GM19351 (cell line): ENCODE results near the gene TTC12.
"Not testable (repeated sequence)": the region's sequence is repeated elsewhere in the genome, so short reads cannot be mapped to it uniquely, and the experiment has no call there.

Experiments used
- ATAC-seq: cut with Tn5 transposase; IDR thresholded peaks from one replicate; pipeline ENCODE4 v1.9.1; 2021; ENCODE audit warnings: mild to moderate bottlenecking, moderate library complexity; ENCODE audit not compliant: unreplicated experiment

Gene TTC12

GRCh38 chr11:113286009-113286408 is 28.4 kb upstream of the TTC12 start:
- ATAC-seq, result no peak

DNA sequence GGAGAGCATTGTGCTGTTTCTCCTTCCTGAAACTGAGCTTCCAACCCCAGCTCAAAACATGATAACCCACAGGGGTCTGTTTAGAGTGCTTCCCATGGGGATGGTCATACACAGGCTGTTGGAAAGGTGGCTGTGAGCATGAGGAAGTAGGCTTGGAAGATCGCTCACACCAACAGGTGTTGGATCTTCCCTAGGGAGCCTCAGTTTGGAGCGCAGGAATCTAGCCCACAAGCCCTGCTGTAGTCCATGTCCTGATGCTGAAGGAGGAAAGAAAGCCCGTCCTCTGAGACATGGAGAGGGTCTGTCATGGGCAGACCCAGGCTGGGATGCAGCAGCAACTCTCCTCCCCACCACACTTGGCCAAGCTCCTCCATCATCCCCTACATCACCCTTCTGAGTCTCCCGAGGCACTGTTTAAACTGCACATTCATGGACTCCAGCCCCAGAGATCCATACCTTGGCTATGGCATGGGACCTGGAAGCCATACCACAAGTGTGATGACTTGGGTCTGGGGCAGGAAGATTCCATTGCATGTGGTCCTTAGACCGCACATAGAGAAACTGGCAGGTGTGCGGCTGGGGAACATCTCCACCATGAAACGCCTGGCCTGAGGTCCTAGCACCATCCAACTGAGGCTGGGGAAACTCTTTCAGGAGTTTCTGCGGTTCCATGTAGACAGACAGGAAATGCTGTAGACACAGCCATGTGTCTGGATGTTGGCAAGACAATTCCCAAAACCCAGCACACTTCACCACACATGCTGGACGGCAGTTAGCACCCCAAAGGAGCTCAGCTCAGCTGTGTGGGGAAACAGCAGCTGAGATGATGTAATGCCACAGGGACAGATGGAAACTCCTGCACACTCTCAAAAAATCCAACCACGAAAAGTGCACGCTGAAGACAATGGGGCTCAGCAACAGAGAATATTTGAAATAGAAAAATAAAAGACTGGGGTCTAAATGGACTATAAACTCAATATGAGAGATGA is 27.6 kb upstream of the TTC12 start:
- ATAC-seq, result no peak

GRCh38 chr11:113287801-113288200 is 26.6 kb upstream of the TTC12 start:
- no peak for ATAC-seq

DNA sequence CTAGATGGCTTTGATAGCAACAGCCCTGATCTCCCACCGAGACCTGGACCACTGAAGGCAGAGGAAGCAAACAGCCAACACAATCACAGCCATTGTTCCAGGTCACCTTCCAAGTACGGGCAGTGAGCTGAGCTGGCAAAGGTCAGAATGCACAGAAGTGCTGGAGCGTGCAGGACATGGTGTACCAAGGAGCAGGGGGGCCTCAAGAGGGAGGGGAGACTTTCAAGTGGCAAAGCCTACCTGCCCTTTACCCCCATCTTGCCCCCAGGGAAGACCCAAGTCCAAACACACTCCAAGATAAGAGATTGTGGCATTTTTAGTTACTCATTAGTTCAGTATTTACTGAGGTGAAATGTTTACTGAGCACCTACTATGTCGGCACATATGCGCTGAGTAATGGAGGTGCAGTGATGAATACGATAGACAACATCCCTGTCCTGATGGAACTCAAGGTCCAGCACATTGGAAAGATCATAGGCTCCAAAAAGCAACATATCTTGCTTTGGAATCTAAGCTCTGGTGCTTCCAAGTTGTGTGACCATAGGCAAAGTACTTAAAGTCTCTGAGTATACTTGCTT is 26.0 kb upstream of the TTC12 start:
- ATAC-seq, result no peak

- ATAC-seq, result peak; percentile 81
Measured at GRCh38 chr11:113289431-113290187, 24.8 kb upstream of the TTC12 start.

- no peak for ATAC-seq
Measured at GRCh38 chr11:113293936-113294335, 20.4 kb upstream of the TTC12 start.

GRCh38 chr11:113295993-113296392 is 18.4 kb upstream of the TTC12 start:
- ATAC-seq, result no peak

- ATAC-seq, result no peak
Measured at GRCh38 chr11:113296447-113297205, 17.8 kb upstream of the TTC12 start.

DNA sequence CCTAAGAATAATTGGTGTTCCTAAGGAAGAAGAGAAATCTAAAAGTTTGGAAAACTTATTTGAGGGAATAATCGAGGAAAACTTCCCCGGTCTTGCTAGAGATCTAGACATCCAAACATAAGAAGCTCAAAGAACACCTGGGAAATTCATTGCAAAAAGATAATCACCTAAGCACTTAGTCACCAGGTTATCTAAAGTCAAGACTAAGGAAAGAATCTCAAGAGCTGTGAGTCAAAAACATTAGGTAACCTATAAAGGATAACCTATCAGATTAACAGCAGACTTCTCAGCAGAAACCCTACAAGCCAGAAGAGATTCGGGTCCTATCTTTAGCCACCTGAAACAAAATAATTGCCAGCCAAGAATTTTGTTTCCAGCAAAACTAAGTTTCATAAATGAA is 15.9 kb upstream of the TTC12 start:
- ATAC-seq, result not testable (repeated sequence)

DNA sequence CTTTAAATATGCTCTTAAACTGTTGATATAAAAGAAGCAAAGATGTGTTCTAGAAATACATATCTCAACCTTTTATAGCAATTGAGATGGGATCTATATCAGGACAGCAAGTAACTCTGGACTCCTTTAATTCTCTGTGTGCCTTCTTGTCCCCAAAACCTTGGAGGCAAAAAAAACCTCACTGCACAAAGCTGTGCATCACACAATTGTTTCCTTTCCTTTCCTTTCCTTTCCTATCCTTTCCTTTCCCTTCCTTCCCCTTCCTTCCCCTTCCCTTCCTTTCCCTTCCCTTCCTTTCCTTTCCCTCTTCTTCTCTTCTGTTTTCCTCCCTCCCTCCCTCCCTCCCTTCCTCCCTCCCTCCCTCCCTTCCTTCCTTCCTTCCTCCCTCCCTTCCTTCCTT is 9.5 kb upstream of the TTC12 start:
- ATAC-seq, result no peak

DNA sequence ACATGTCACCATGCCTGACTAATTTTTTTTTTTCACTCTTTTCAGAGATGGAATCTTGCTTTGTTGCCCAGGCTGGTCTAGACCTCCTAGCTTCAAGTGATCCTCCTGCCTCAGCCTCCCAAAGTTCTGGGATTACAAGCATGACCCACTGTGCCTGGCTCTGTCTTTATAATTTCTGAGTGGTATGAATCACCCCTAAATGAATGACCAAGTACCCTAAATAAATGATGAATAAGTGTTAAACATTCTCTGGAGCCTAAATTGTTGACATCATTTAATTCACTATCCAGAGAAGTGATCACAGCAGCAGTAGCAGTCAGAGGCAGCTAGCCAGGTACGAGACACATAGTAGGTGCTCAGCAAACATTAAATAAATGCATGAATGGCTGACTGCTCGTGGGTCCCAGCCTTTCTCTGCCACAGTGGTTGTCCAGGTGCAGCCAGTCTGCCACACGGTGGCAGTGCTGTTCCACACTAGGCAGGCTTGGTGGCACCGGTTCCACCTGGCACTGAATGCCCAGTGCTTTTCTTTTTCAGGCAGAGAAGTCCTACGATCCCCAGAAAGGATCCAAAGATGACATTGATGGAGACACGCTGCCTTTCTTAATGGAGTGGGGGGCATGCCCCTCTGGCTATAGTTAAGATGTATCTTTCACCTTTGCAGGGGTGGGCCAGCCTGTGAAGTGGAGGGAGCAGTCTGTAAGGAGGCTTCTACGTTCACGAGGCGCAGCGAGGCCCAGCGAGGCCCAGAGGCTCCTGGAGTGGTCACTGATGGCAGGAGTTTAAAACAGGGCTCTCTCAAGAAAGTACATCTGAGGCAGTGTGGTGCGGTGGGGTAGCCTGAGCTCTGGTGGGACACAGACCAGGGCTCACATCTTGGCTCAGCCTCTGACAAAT is 8.7 kb upstream of the TTC12 start:
- ATAC-seq, result peak; percentile 69

- ATAC-seq, result no peak
Measured at GRCh38 chr11:113308601-113309000, 5.8 kb upstream of the TTC12 start.

- no peak for ATAC-seq
Measured at GRCh38 chr11:113311536-113311935, 2.8 kb upstream of the TTC12 start.

GRCh38 chr11:113313601-113314000 is 782 bp upstream of the TTC12 start:
- ATAC-seq, result no peak

GRCh38 chr11:113314065-113314388 is 356 bp upstream of the TTC12 start:
- ATAC-seq, result no peak

GRCh38 chr11:113315811-113316210 is 1.4 kb downstream of the TTC12 start:
- no peak for ATAC-seq

GRCh38 chr11:113316256-113316655 is 1.9 kb downstream of the TTC12 start:
- no peak for ATAC-seq

- no peak for ATAC-seq
Measured at GRCh38 chr11:113317339-113317738, 3.0 kb downstream of the TTC12 start.

GRCh38 chr11:113319085-113319484 is 4.7 kb downstream of the TTC12 start:
- no peak for ATAC-seq

GRCh38 chr11:113322158-113322557 is 7.8 kb downstream of the TTC12 start:
- no peak for ATAC-seq
